NOMO-1 treated with DMSO at 0.1 percent for 48 hours (cell line): ENCODE data around the gene GCFC2.

ENCODE experiments used
- DNase-seq: peaks from one replicate; lab custom pipeline; 2025; ENCODE audit not compliant: unreplicated experiment; lab: John Stamatoyannopoulos, UW

Gene GCFC2

GRCh38 chr2:75632091-75632701 is 78.5 kb downstream of the GCFC2 start:
- no peak for DNase-seq

- peak; percentile 38 for DNase-seq
Observed at GRCh38 chr2:75627902-75628504, 82.7 kb downstream of the GCFC2 start.

DNA sequence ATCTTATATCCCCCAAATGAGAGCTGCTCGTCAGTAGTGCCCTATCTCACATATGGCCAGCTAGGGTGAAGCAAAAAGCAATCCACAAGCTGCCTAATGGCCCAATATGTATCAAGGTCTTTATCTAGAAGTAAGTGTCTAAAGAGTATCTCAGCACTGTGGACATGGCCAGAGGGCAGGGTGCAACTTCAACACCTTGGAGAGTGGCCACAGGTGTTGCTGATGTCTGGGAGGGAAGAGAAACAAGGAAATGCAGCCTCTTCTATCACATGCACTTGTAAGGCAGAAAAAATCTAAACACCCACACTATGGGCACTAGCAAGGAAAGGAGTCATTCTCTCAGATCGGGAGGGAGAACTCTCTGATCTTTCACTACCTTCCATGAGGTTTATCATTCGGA is 87.8 kb downstream of the GCFC2 start:
- no peak for DNase-seq

DNA sequence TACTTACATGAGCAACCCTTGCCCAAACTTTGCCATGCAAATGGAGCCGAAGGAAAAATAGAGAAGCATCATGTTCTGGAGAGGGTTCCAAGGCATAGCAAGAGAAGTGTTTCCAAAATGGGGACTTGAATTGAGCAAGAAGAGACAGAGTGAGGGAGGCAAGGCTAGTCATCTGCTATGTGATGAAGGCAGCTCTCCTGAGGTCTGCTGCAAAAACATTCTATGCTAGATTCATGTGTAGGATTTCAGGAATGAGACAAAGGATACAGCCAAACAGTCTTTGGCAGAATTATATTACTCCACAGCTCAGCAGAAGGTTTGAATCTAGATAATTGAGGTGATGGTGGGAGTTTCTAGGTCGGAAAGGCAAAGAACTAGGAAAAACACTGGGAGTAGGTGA is 88.2 kb downstream of the GCFC2 start:
- no peak for DNase-seq

GRCh38 chr2:75621228-75621627 is 89.5 kb downstream of the GCFC2 start:
- DNase-seq, result no peak

DNA sequence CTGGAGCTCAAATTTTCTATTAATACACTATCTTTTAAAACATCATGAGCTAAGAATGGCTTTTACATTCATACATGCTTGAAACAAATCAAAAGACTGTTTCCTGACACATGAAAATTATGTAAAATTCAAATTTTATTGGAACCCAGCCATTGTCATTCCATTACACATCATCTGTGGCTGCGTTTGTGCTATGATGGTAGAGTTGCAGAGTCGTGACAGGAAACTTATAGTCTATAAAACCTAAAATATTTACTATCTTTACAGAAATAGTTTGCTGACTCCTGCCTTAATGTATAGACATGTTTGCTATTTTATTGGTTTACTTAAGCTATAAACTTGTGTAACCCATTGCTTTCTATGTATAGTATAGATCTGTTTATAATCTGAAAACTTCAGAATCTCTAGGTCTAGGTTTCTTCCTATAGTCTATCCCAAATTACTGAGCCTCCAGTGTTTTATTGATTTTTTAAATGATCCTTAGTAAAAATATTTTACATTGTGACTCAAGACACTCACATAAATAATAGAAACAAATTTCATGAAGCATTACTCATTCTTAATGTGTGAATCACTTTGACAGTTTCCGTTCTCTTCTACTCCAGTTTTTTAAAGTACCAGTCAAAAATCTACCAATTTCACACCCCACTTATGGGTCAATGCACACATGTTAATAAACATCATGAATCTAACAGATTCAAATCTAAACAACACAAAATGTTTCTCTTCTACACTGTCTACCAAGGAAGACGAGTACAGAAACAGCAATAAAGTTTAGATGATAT is 90.6 kb downstream of the GCFC2 start:
- no peak for DNase-seq

- no peak for DNase-seq
Observed at GRCh38 chr2:75616933-75617332, 93.8 kb downstream of the GCFC2 start.

- DNase-seq, result no peak
Observed at GRCh38 chr2:75616406-75616805, 94.3 kb downstream of the GCFC2 start.

DNA sequence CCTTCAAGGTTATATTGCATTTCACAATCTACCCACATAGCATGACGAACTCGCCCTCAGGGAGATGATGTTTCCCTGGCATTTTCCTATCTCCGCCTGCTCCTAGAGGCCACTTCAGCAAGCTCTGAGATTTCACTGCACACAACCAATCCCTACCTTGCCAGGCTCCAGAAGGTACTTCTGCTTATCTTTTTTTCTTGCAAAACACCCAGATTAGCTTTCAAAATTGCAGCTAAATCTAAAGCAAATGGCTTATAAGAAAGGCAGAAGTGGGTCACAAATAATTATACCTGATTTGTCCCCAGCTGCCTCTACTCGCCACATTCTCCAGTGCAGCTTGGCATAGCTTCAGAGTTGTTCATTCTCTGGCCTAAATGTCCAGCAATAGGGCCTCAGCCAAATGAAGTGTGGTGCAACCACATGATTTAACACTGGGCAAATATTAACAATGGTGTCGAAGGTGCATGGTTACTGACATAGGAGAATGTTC is 96.5 kb downstream of the GCFC2 start:
- DNase-seq, result no peak

DNA sequence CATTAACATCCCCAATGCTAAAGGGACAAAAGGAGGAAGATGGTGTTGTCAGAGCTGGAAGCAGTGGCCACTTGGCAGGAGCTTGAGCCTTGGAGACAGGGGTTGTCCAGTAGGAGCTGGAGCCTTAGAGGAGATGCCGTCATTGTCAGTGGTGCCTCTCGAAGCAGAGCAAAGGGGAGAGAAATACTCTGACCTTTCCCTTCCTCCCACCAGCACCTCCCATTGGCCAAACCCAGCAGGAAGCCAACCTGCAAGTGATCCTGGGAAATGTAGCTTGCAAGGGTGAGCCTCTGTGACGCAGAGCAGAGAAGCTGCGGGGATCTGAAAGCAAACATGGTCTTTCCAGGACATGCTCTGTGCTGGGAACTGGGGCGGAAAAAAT is 97.9 kb downstream of the GCFC2 start:
- no peak for DNase-seq
